Esophagus muscularis mucosa (tissue), 3 donors: ENCODE data around the gene NEURL3.

ENCODE experiments used
- CTCF ChIP-seq, 3 experiments: fragments of 200-600 bp in 2 of 3; fragments of 450-650 bp in 1 of 3; sonication (generic) in 2 of 3; IDR thresholded peaks; one replicate each; pipeline ENCODE4 v1.5.1; 2017 to 2019; ENCODE audit warnings: antibody characterized with exemption in 3 of 3, mild to moderate bottlenecking in 2 of 3, moderate library complexity in 1 of 3
- POLR2AphosphoS5 ChIP-seq, 2 donors: sonication (generic); formaldehyde crosslinking; IDR thresholded peaks; one replicate each; pipeline ENCODE4 v1.6.1; 2017; ENCODE audit warnings: antibody characterized with exemption in 2 of 2

GRCh38 chr2:96546321-96546720, 41.2 kb upstream of the NEURL3 start:
- no peak for TF ChIP-seq CTCF (IDR thresholded peaks at IDR 0.05)
- no peak for TF ChIP-seq POLR2AphosphoS5 (IDR thresholded peaks at IDR 0.05)
